Activated CD4-positive, alpha-beta T cell treated with anti-CD3 and anti-CD28 coated beads for 36 hours (primary cell): ENCODE data around the gene DRAM1. TPM values are rescaled to one million over a fixed set of nuclear protein-coding genes. Genes with fewer than 3 reads are reported as not detected.
A peak's percentile ranks its signal among the peaks of the same experiment; 100 is the strongest.
"Not testable (repeated sequence)": the region's sequence is repeated elsewhere in the genome, so short reads cannot be mapped to it uniquely, and the experiment has no call there.

Source experiments
- ATAC-seq: fragments of 200-7000 bp; cut with Tn5 transposase; one replicate; pipeline ENCODE4 v1.10.0; 2021; ENCODE audit warnings: mild to moderate bottlenecking, moderate library complexity
- CTCF ChIA-PET: fragments of 350-600 bp; sonication (Branson Sonifier 250); formaldehyde crosslinking; loops from one replicate; lab custom pipeline; 2021; ENCODE audit warnings: antibody characterized with exemption; lab: Charles Lee
- POLR2A ChIA-PET: fragments of 350-600 bp; sonication (Branson Sonifier 250); formaldehyde crosslinking; loops from one replicate; lab custom pipeline; 2021; ENCODE audit warnings: antibody characterized with exemption, inconsistent platforms; lab: Charles Lee
- DNase-seq: peaks from one replicate; pipeline ENCODE4 v3.0.0-alpha.2; 2020
- H3K27ac Mint-ChIP-seq: one replicate; pipeline ENCODE4 v1.8.0; 2021; ENCODE audit warnings: mixed read lengths
- H3K27me3 Mint-ChIP-seq: one replicate; pipeline ENCODE4 v1.8.0; 2021; ENCODE audit warnings: mixed read lengths
- H3K36me3 Mint-ChIP-seq: one replicate; pipeline ENCODE4 v1.8.0; 2021; ENCODE audit warnings: low read depth, mixed read lengths
- H3K4me1 Mint-ChIP-seq: one replicate; pipeline ENCODE4 v1.8.0; 2021; ENCODE audit warnings: mixed read lengths
- H3K4me3 Mint-ChIP-seq: one replicate; pipeline ENCODE4 v1.8.0; 2021; ENCODE audit warnings: mild to moderate bottlenecking, moderate library complexity, mixed read lengths
- H3K9me3 Mint-ChIP-seq: one replicate; pipeline ENCODE4 v1.8.0; 2021; ENCODE audit warnings: low read depth, mixed read lengths
- intact Hi-C, 2 experiments: fragments of 100-400 bp; cut with DNase I in 1 of 2; cut with micrococcal nuclease in 1 of 2; formaldehyde crosslinking; loops; one replicate each; pipeline versions ENCODE4 v1.14.2 to v1.15.1; 2022 to 2024; cut with DNase I, micrococcal nuclease
- total RNA-seq, 2 experiments: library from RNA; stranded (reverse); gene quantifications; one replicate each; pipeline ENCODE4 v1.2.3, GENCODE V29; 2021

The DRAM1 gene
- total RNA-seq, 2 experiments from 2014 or later: 2.3 to 2.4 TPM

DNA sequence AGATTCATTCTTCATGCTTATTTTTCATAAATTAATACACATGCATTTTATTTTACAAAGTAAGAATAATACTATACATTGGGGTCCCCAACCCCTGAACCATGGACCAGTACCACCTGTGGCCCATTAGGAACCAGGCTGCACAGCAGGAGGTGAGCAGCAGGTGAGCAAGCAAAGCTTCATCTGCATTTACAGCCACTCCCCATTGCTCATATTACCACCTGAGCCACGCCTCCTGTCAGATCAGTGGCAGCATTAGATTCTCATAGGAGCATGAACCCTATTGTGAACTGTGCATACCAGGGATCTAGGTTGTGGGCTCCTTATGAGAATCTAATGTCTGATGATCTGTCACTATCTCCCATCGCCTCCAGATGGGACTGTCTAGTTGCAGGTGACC, 15.7 kb upstream of the DRAM1 start:
- H3K36me3 Mint-ChIP-seq, DNase-seq, ATAC-seq, H3K4me3 Mint-ChIP-seq, POLR2A ChIA-PET, H3K27ac Mint-ChIP-seq, H3K27me3 Mint-ChIP-seq, H3K9me3 Mint-ChIP-seq, intact Hi-C loops, CTCF ChIA-PET: not testable (repeated sequence)
- peaks cover 29% of the 10 kb centered on the region for H3K4me1 Mint-ChIP-seq

DNA sequence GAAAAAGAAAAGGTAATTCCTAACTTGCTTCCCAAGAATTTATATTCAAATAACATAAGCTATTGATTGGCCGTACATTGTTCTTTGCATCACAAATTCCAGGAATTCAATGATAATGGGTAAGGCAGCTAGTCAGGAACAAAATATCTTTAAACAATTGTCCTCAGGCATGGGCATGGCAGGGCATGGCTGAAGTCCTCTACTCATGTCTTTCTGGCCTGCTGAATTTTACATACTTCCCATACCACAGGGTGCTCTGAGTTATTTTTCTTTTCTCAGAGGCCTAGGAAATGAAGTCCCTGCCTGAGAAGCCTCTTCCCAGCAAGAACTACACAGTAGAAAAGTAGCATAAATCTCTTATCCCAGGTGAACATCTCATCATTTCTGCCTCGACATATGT, 15.1 kb upstream of the DRAM1 start:
- Mint-ChIP-seq H3K36me3 (peaks cover 4% of the 10 kb centered on the region), H3K4me1 (peaks cover 29% of the 10 kb centered on the region), H3K27ac (no peak overlapping the region), H3K4me3 (no peak overlapping the region), H3K9me3 (peaks cover 6% of the 10 kb centered on the region), H3K27me3 (peaks cover 3% of the 10 kb centered on the region)
- ChIA-PET CTCF (no interaction called here), POLR2A (no interaction called here)
- ATAC-seq (no peak), DNase-seq (no peak)
- intact Hi-C loops: no loop called here

DNA sequence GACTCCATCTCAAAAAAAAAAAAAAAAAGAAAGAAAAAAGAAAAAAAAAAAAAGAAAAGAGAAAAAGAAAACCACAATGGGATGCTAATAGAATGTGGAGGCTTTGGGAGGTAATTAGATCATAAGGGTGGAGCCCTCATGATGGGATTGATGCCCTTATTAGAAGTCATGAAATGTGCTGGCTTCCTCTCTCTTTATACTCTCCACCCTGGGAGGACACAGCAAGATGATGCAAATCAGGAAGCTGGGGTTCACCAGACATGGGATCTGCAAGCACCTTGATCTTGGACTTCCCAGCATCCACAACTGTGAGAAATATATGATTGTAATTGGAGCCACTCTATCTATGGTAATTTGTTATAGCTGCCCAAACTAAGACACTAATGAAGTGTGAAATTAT, 13.4 kb upstream of the DRAM1 start:
- intact Hi-C loops: no loop called here
- CTCF ChIA-PET: interaction anchor here (1.0 to 1.1 kb wide), 2 partner anchors 33 to 55 kb away, joined by 3 to 4 read pairs; partner anchors contain the start of gene GNPTAB

DNA sequence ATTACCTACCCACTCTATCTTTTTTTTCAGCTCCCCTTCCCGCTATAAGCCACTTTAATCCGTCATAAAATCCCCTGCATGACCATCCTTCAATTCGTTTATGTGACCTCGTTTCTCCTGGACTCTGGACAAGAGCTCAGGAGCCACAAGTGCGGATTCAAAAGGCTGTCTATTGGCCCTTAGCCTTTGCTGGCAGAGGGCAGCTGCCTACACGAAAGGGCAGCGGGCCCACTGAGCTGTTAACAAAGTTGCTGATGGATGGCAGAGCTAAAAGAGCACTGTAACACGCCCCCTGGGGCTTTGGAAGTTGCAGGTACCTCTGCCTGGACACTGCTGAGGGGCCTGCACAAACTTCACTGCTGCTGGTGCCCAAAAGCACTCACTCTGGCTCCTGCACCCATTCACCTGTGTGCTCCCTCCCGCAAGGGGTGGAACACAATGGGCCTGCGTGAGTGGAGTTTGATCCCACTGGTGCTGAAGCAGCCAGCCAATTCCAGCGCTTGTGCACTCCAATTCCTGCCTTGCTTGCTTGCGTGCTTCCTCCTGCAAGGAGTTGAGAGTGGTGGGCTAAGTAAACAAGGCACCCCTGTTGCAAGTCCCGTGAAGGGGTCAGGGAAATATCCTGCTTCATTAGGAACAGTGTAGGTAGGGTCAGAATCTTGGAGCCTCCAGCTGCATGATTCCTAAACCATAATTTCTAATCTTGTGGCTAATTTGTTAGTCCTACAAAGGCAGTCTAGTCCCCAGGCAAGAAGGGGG, 10.6 kb upstream of the DRAM1 start:
- DNase-seq (no peak), ATAC-seq (no peak)
- POLR2A ChIA-PET: no interaction called here
- Mint-ChIP-seq H3K27me3 (peaks cover 3% of the 10 kb centered on the region), H3K4me1 (peaks cover 6% of the 10 kb centered on the region), H3K27ac (no peak overlapping the region), H3K4me3 (no peak overlapping the region), H3K36me3 (peaks cover 4% of the 10 kb centered on the region), H3K9me3 (peaks cover 8% of the 10 kb centered on the region)
- intact Hi-C loops: no loop called here
- CTCF ChIA-PET: interaction anchor here (1.4 kb wide), 1 partner anchor 9 kb away, joined by 3 read pairs; no protein-coding TSS in a partner anchor

More for the DNA sequence above, 13.4 kb upstream of the DRAM1 start:
- ATAC-seq (no peak), DNase-seq (no peak)
- H3K27ac Mint-ChIP-seq: no peak overlapping the region
- H3K36me3 Mint-ChIP-seq: peaks cover 4% of the 10 kb centered on the region
- peaks cover 29% of the 10 kb centered on the region for H3K4me1 Mint-ChIP-seq
- H3K4me3 Mint-ChIP-seq: no peak overlapping the region
- POLR2A ChIA-PET: no interaction called here
- peaks cover 3% of the 10 kb centered on the region for H3K27me3 Mint-ChIP-seq
- peaks cover 6% of the 10 kb centered on the region for H3K9me3 Mint-ChIP-seq

DNA sequence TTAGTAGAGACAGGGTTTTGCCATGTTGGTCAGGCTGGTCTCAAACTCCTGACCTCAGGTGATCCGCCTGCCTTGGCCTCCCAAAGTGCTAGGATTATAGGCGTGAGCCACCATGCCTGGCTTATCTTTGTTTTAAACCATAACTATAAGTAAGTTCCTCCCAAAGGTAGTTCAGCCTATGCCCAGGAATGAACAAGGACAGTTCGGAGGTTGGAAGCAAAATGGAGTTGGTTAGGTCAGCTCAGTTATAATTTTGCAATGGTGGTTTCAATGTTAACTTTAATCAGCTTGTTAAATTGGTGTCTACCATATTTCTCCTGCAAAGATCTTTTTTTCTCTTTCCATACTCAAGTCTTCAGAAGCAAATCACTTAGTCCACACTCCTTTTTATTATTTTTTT, 9.8 kb upstream of the DRAM1 start:
- ChIA-PET CTCF (interaction anchor here (0.9 to 1.4 kb wide), 2 partner anchors 8 to 27 kb away, joined by 3 to 4 read pairs; no protein-coding TSS in a partner anchor), POLR2A (interaction anchor here (0.6 kb wide), 1 partner anchor 72 kb away, joined by 5 read pairs; no protein-coding TSS in a partner anchor)
- H3K4me1 Mint-ChIP-seq, ATAC-seq, H3K4me3 Mint-ChIP-seq, H3K9me3 Mint-ChIP-seq, H3K27ac Mint-ChIP-seq, H3K36me3 Mint-ChIP-seq, DNase-seq, intact Hi-C loops, H3K27me3 Mint-ChIP-seq: not testable (repeated sequence)

DNA sequence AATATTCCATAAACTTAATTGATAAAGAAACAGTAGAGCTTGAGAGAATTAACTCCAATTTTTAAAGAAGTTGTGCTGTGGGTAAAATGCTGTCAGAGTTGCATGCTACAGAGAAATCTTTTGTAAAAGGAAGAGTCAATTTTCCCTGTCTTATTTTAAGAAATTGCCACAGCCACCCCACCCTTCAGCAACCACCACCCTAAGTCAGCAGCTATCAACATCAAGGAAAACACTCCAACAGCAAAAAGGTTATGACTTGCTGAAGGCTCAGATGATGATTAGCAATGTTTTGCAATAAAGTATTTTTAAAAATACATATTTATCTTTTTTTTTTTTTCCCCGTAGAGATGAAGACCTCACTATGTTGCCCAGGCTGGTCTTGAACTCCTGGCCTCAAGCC, 6.5 kb upstream of the DRAM1 start:
- H3K9me3 Mint-ChIP-seq: peaks cover 2% of the 10 kb centered on the region
- no peak overlapping the region for H3K4me3 Mint-ChIP-seq
- ATAC-seq (no peak), DNase-seq (no peak)
- no peaks in the 10 kb centered on the region for H3K27me3 Mint-ChIP-seq
- H3K36me3 Mint-ChIP-seq: no peaks in the 10 kb centered on the region
- intact Hi-C loops: no loop called here
- ChIA-PET POLR2A (no interaction called here), CTCF (no interaction called here)
- H3K27ac Mint-ChIP-seq: no peak overlapping the region
- peaks cover 2% of the 10 kb centered on the region for H3K4me1 Mint-ChIP-seq

DNA sequence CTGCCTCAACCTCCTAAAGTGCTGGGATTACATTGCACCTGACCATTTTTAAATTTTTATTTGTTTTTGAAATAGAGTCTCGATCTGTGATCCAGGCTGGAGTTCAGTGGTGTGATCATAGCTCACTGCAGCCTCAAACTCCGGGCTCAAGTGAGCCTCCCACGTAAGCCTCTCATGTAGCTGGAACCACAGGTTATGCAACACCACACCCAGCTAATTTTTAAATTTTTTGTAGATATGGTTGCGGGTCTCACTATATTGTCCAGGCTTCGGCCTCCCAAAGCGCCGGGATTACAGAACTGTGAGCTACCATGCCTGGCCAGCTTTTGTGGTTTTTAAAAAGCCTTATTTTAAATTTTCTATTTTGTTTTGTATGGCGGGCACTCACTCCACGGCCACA, 2.2 kb upstream of the DRAM1 start:
- no peaks in the 10 kb centered on the region for H3K9me3 Mint-ChIP-seq
- ATAC-seq: no peak

DNA sequence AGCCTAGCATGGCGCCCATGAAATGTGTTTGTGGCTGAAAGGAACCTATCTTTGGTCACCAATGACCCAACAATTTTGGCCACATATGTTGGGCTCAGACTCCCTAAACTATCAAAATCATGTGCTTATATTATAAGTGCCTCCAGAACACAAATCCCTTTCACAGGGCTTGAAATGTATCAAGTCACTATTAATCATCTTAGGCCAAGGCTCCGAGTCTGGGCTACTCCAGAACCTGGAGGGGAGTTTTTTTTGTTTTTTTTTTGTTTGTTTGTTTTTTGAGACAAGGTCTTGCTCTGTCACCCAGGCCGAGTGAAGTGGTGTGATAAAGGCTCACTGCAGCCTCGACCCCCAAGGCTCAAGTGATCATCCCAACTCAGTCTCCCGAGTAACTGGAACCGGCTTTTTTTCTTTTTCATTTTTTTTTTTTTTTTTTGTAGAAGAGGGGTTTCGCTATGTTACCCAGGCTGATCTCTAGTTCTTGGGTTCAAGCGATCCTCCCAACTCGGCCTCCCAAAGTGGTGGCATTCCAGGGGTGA, 989 bp upstream of the DRAM1 start:
- Mint-ChIP-seq H3K36me3 (no peaks in the 10 kb centered on the region), H3K9me3 (no peaks in the 10 kb centered on the region), H3K27me3 (peaks cover 3% of the 10 kb centered on the region), H3K4me1 (peaks cover 6% of the 10 kb centered on the region), H3K27ac (no peak overlapping the region), H3K4me3 (peak overlapping the region; percentile 75)
- ATAC-seq (no peak), DNase-seq (no peak)
- ChIA-PET CTCF (no interaction called here), POLR2A (no interaction called here)
- intact Hi-C loops: loop anchor here (2.0 to 5.0 kb wide), 3 partner anchors 44 to 179 kb away; partner anchors contain the start of genes GNPTAB (in 2 of the 2) and CHPT1 (in 1 of the 2)

More for the DNA sequence above, 2.2 kb upstream of the DRAM1 start:
- Mint-ChIP-seq H3K4me3 (no peak overlapping the region), H3K36me3 (no peaks in the 10 kb centered on the region), H3K4me1 (peaks cover 6% of the 10 kb centered on the region), H3K27me3 (peaks cover 3% of the 10 kb centered on the region), H3K27ac (no peak overlapping the region)
- ChIA-PET POLR2A (no interaction called here), CTCF (interaction anchor here (0.8 to 1.1 kb wide), 2 partner anchors 8 to 36 kb away, joined by 3 to 5 read pairs; no protein-coding TSS in a partner anchor)
- DNase-seq: no peak
- intact Hi-C loops: loop anchor here (5.0 kb wide), 2 partner anchors 43 to 178 kb away; partner anchors contain the start of genes CHPT1 (in 1 of the 2) and GNPTAB (in 1 of the 2)

DNA sequence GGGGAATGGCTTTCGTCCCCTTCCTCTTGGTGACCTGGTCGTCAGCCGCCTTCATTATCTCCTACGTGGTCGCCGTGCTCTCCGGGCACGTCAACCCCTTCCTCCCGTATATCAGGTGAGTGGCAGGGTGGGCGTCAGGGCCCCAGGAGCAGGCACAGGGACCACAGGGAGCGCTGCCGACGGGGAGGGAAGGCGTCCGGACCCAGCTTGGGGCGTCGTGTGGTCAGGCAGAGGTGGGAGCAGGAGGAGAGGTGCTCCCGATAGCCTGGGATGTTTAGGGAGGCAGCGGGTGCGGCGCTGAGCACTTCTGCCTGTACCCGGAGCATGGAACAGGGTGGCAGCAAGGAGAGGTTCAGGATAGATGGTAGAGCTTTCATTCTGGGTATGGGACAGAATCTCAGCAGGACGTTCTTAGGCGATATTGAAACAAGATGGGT, 444 bp downstream of the DRAM1 start:
- CTCF ChIA-PET: interaction anchor here (1.0 to 1.7 kb wide), 2 partner anchors 30 to 104 kb away, joined by 3 to 4 read pairs; no protein-coding TSS in a partner anchor
- peak; percentile 15 for ATAC-seq
- POLR2A ChIA-PET: no interaction called here
- Mint-ChIP-seq H3K27me3 (peaks cover 3% of the 10 kb centered on the region), H3K4me1 (peaks cover 6% of the 10 kb centered on the region), H3K4me3 (peak overlapping the region; percentile 75), H3K36me3 (no peaks in the 10 kb centered on the region), H3K9me3 (no peaks in the 10 kb centered on the region), H3K27ac (peak overlapping the region; percentile 59)
- DNase-seq: no peak
- intact Hi-C loops: loop anchor here (1.0 to 5.0 kb wide), 6 partner anchors 46 to 471 kb away; partner anchors contain the start of genes GNPTAB (in 2 of the 2), ARL1 (in 1 of the 2), CHPT1 (in 1 of the 2) and NUP37 (in 1 of the 2)

DNA sequence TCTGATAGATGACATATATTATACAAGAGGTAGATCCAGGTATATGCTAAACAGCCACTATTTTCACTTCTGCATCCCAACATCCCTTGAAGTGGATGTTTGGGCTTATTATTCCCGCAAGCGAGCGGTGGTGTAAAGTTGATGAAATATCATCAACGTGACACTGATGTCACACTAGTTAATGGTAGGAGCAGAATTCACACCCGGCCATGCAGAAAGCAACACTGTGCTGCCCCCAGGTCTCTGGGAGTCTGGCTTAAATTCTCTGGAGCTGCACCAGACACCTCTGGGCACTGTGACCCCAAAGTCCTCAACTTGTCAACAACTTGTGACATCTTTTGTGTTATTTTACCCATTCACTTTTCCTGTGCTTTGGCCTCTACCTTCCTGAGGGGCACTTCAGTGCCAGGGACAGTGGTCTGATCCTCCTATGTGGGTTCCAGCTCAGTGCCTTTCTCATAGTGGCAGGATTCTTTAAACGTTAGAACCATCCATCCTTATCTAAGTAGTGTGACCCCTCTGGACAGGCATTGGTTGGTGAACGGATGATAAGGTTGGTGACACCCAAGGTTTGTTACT, 952 bp downstream of the DRAM1 start:
- POLR2A ChIA-PET: no interaction called here
- Mint-ChIP-seq H3K4me1 (peaks cover 6% of the 10 kb centered on the region), H3K36me3 (no peaks in the 10 kb centered on the region)

DNA sequence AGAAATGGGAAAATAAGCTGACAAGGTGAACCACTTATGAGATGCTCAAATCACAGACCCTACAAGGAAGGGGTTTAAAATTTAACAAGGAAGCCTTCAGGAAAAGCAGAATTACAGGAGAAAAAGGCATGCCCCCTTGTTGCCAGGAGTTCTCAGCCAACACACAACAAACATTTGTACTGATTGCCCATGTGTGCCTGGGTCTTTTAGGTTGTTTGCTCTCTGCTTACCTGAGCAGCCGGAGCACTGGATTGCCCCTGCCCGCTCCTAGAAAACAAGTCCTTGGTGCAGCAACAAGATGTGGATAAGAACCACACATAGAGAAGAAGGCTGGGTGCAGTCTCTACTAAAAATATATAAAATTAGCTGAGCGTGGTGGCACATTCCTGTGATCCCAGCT, 3.4 kb downstream of the DRAM1 start:
- ChIA-PET CTCF (no interaction called here), POLR2A (interaction anchor here (0.6 kb wide), 1 partner anchor 175 kb away, joined by 4 read pairs; no protein-coding TSS in a partner anchor)
- Mint-ChIP-seq H3K27ac (no peak overlapping the region), H3K4me3 (no peak overlapping the region), H3K9me3 (no peaks in the 10 kb centered on the region), H3K36me3 (no peaks in the 10 kb centered on the region), H3K27me3 (peaks cover 3% of the 10 kb centered on the region), H3K4me1 (peaks cover 6% of the 10 kb centered on the region)
- intact Hi-C loops: no loop called here
- ATAC-seq: no peak
- DNase-seq: no peak

More for the DNA sequence above, 952 bp downstream of the DRAM1 start:
- CTCF ChIA-PET: interaction anchor here (1.7 kb wide), 1 partner anchor 105 kb away, joined by 4 read pairs; no protein-coding TSS in a partner anchor
- H3K27me3 Mint-ChIP-seq: peaks cover 3% of the 10 kb centered on the region
- no peaks in the 10 kb centered on the region for H3K9me3 Mint-ChIP-seq
- peak overlapping the region; percentile 75 for H3K4me3 Mint-ChIP-seq
- peak overlapping the region; percentile 8 for H3K27ac Mint-ChIP-seq
- DNase-seq (no peak), ATAC-seq (no peak)
- intact Hi-C loops: loop anchor here (5.0 kb wide), 2 partner anchors 46 to 181 kb away; partner anchors contain the start of genes CHPT1 (in 1 of the 2) and GNPTAB (in 1 of the 2)
